ENCODE measurements around the gene AP1G2. TPM values are rescaled to one million over a fixed set of nuclear protein-coding genes. Genes with fewer than 3 reads are reported as not detected.

AP1G2 gene
- total and polyA plus RNA-seq, 2 of the 13 experiments (the other 11 are each of a cell fraction or from before 2014, with no cell fraction given), result 96.9 to 611 TPM

DNA sequence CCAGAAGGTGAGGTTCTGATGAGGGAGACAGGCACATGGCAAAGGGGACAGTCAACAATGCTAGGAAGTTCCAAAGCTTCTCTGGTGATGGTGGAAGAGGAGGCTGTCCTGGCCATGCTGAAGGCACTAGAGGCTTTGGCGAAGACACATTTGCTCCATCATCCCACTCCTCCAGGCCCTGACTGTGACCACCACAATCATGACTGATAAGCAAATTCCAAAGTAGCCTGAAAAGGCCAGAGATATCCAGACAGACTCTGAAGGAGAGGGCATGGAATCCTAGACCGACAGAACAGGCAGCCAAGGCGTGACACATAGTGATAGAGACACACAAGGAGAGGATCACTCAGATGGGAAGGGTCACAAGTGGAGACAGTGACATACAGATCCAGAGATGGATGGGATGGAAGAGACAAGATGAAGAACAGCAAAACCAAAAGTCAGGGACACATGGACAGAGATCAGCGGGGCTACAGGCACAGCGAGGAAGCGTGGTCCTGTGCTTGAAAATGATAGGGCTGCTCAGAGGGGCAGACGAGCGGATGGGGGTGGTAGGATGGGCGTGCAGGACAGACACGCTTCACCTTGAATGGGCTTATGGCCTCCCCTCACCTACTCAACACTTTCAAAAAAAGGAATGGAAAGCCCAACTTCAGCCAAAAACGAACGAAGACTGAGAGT is 17.3 kb downstream of the AP1G2 start:
- ATAC-seq (no peak), DNase-seq (ENCODE audit: low spot score) (no peak), FAIRE-seq (no peak)
- no TSS peak for BruUV-seq (replicated peaks)
- no peaks in the 10 kb centered on the region for H3K36me3 ChIP-seq (replicated peaks in 1 of 2; ENCODE audit: control insufficient read depth in 1 of 2, insufficient read depth in 2 of 2, low read length in 2 of 2)
- 82% methylated on average over 12 of the region's 12 CpGs for WGBS (ENCODE audit: low lambda C conversion rate)
- no peaks in the 10 kb centered on the region for H3K79me2 ChIP-seq (ENCODE audit: insufficient read depth, low read length)
- ChIA-PET POLR2A (interaction anchor here (0.9 to 2.3 kb wide), 3 partner anchors 13 to 229 kb away, joined by 3 to 6 read pairs (median 5); partner anchors contain the start of gene PABPN1), CTCF (ENCODE audit: low intra/inter-chr PET ratio, low total read pairs) (interaction anchor here (1.0 kb wide), 1 partner anchor 11 kb away, joined by 3 read pairs; no protein-coding TSS in a partner anchor)
- peak overlapping the region; percentile 90 for H3K4me2 ChIP-seq (ENCODE audit: low read depth, low read length)
- H3K4me3 ChIP-seq (replicated peaks in 1 of 3; ENCODE audit: insufficient read depth in 1 of 3, low read depth in 2 of 3, low read length in 3 of 3), result peak overlapping the region; percentile 66 to 84 (median 79)
- no peak overlapping the region for H3K27ac ChIP-seq (ENCODE audit: extremely low read length, insufficient read depth, low read length)
- H3K4me1 ChIP-seq (ENCODE audit: insufficient read depth, low read length), result peaks cover 75% of the 10 kb centered on the region
- no peaks in the 10 kb centered on the region for H3K9me3 ChIP-seq (ENCODE audit: low read length)
- in situ Hi-C loops (cut with HindIII; ENCODE audit: extremely low pct_ligation_motif_present, low pct_unique_long_range_greater_than_20kb) (no loop called here), intact Hi-C loops (cut with micrococcal nuclease; ENCODE audit: unreplicated experiment) (no loop called here)
- no peaks in the 10 kb centered on the region; a peak in 1 of 5 replicates for H3K27me3 ChIP-seq (ENCODE audit: control insufficient read depth in 1 of 2, insufficient read depth in 2 of 2, low read length in 2 of 2)
- no peaks in the 10 kb centered on the region for H4K20me1 ChIP-seq (ENCODE audit: insufficient read depth, low read length)
- no peak overlapping the region for H2AFZ ChIP-seq (ENCODE audit: low read length)
- peak overlapping the region; percentile 75; the same call in 1 of the 2 replicates for H3K9ac ChIP-seq (ENCODE audit: insufficient read depth, low read depth, low read length)
- TF ChIP-seq ZNF503 (CRISPR knock-in tag; IDR thresholded peaks at IDR 0.05) (no peak), PHF8 (CRISPR knock-in tag; IDR thresholded peaks at IDR 0.05) (no peak; the same call in 1 of the 2 replicates), ZSCAN29 (CRISPR knock-in tag; conservative IDR thresholded peaks at IDR 0.05) (no peak), ZNF205 (CRISPR knock-in tag; IDR thresholded peaks at IDR 0.05) (no peak), FOXK2 (IDR thresholded peaks at IDR 0.05) (no peak), ZNF724P (CRISPR knock-in tag; IDR thresholded peaks at IDR 0.05; ENCODE audit: borderline replicate concordance) (0 out of 2 replicates have a peak, but pooled peaks have one; percentile 28), KLF6 (CRISPR knock-in tag; IDR thresholded peaks at IDR 0.05) (no peak), SP140L (CRISPR knock-in tag; IDR thresholded peaks at IDR 0.05; ENCODE audit: borderline replicate concordance) (no peak), CC2D1A (CRISPR knock-in tag; IDR thresholded peaks at IDR 0.05) (peak; percentile 74; the same call in 1 of the 2 replicates), ZNF235 (CRISPR knock-in tag; IDR thresholded peaks at IDR 0.05; ENCODE audit: borderline replicate concordance) (0 out of 2 replicates have a peak, but pooled peaks have one; percentile 49), PAX8 (CRISPR knock-in tag; IDR thresholded peaks at IDR 0.05; ENCODE audit: borderline replicate concordance) (no peak), ZNF274 (CRISPR knock-in tag; IDR thresholded peaks at IDR 0.05) (no peak; the same call in 1 of the 2 replicates), ZNF605 (CRISPR knock-in tag; IDR thresholded peaks at IDR 0.05) (no peak), ZNF720 (CRISPR knock-in tag; IDR thresholded peaks at IDR 0.05) (peak; percentile 52; the same call in 1 of the 2 replicates), KAT7 (CRISPR knock-in tag; IDR thresholded peaks at IDR 0.05; ENCODE audit: borderline replicate concordance) (no peak), IKZF1 (IDR thresholded peaks at IDR 0.05) (0 out of 2 replicates have a peak, but pooled peaks have one; percentile 13), ZNF670 (CRISPR knock-in tag; IDR thresholded peaks at IDR 0.05; ENCODE audit: borderline replicate concordance) (no peak), ATRX (CRISPR knock-in tag; IDR thresholded peaks at IDR 0.05; ENCODE audit: borderline replicate concordance) (0 out of 2 replicates have a peak, but pooled peaks have one; percentile 83)
- TF ChIP-seq, protein P1, sequence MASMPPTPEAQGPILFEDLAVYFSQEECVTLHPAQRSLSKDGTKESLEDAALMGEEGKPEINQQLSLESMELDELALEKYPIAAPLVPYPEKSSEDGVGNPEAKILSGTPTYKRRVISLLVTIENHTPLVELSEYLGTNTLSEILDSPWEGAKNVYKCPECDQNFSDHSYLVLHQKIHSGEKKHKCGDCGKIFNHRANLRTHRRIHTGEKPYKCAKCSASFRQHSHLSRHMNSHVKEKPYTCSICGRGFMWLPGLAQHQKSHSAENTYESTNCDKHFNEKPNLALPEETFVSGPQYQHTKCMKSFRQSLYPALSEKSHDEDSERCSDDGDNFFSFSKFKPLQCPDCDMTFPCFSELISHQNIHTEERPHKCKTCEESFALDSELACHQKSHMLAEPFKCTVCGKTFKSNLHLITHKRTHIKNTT (CRISPR knock-in tag; IDR thresholded peaks at IDR 0.05), result no peak
- TF ChIP-seq, protein P2, sequence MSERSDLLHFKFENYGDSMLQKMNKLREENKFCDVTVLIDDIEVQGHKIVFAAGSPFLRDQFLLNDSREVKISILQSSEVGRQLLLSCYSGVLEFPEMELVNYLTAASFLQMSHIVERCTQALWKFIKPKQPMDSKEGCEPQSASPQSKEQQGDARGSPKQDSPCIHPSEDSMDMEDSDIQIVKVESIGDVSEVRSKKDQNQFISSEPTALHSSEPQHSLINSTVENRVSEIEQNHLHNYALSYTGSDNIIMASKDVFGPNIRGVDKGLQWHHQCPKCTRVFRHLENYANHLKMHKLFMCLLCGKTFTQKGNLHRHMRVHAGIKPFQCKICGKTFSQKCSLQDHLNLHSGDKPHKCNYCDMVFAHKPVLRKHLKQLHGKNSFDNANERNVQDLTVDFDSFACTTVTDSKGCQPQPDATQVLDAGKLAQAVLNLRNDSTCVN (CRISPR knock-in tag; IDR thresholded peaks at IDR 0.05; ENCODE audit: borderline replicate concordance), result 0 out of 2 replicates have a peak, but pooled peaks have one; percentile 11
